ENCODE measurements around the gene NTM. TPM values are rescaled to one million over a fixed set of nuclear protein-coding genes. Genes with fewer than 3 reads are reported as not detected.

NTM gene
- total RNA-seq, 4 donors from 2014 or later, result 0.78 to 1.1 (median 0.88) TPM; not detected in 1

- H3K4me3 ChIP-seq (replicated peaks in 1 of 3), result no peak overlapping the region
- TF ChIP-seq POLR2A (IDR thresholded peaks at IDR 0.05) (no peak), CTCF (IDR thresholded peaks at IDR 0.05) (no peak)
- H3K36me3 ChIP-seq, result no peaks in the 10 kb centered on the region
- no peaks in the 10 kb centered on the region for H3K4me1 ChIP-seq
- peaks cover 2% of the 10 kb centered on the region for H3K27me3 ChIP-seq
- H3K9me3 ChIP-seq, result no peaks in the 10 kb centered on the region
- DNase-seq, result no peak
- intact Hi-C loops (cut with DNase I), result no loop called here
- whole genome bisulfite sequencing, 2 donors, result 48 to 57% methylated on average over 6 of the region's 7 CpGs
- H3K27ac ChIP-seq, result no peak overlapping the region
Measured at GRCh38 chr11:131591051-131591461, 220.6 kb downstream of the NTM start.

DNA sequence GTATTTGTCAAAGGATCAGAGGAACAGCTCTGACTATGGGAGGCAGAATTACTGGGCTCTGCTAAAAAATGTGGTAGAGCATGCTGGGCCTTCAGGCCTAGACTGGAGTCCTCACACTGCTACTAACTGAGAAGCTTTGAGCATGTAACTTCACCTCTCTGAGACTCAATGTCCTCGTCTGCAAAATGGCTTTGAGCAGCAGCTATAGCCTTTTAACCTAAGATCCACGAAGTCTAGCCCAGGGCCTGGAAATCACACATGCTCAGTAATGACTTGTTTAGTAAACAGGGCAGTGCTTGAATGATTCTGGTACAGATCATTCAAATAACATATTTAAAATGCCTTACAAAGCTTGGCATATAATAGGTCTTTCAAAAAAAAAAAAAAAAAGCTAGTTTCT lies 221.7 kb downstream of the NTM start:
- DNase-seq, result no peak
- TF ChIP-seq POLR2A (IDR thresholded peaks at IDR 0.05) (no peak), CTCF (IDR thresholded peaks at IDR 0.05) (no peak)
- H3K9me3 ChIP-seq, result no peaks in the 10 kb centered on the region
- no peak overlapping the region for H3K4me3 ChIP-seq (replicated peaks in 1 of 3)
- no peaks in the 10 kb centered on the region for H3K4me1 ChIP-seq
- no peak overlapping the region for H3K27ac ChIP-seq
- intact Hi-C loops (cut with DNase I), result no loop called here
- WGBS, 2 donors, result 66 to 83% methylated on average over 2 of the region's 2 CpGs
- peaks cover 2% of the 10 kb centered on the region for H3K27me3 ChIP-seq
- H3K36me3 ChIP-seq, result no peaks in the 10 kb centered on the region

DNA sequence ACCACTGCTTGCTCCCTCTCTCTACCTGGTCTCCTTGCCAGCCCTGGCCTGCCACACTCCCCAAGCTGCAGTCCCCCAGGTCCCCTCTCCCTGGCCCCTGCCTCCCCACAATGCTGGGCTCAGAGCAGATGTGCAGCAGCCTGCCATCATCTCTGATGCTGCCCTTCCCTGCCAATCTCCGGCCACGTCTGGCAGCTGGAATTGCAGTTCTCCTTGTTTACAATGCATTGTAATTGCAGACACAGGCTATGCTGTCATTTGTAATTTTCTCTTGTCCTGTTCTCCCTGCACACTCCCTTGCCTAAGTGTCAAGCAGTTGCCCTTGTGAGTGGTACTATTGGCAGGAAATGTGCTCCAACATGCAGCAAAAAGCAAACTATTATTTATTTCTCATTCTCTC lies 222.3 kb downstream of the NTM start:
- H3K9me3 ChIP-seq, result no peaks in the 10 kb centered on the region
- peaks cover 2% of the 10 kb centered on the region for H3K27me3 ChIP-seq
- H3K36me3 ChIP-seq, result no peaks in the 10 kb centered on the region
- TF ChIP-seq CTCF (IDR thresholded peaks at IDR 0.05) (no peak), POLR2A (IDR thresholded peaks at IDR 0.05) (no peak)
- no peak for DNase-seq
- no peak overlapping the region for H3K27ac ChIP-seq
- WGBS, 2 donors, result 74 to 80% methylated on average over 2 of the region's 2 CpGs
- intact Hi-C loops (cut with DNase I), result no loop called here
- no peaks in the 10 kb centered on the region for H3K4me1 ChIP-seq
- no peak overlapping the region for H3K4me3 ChIP-seq (replicated peaks in 1 of 3)

DNA sequence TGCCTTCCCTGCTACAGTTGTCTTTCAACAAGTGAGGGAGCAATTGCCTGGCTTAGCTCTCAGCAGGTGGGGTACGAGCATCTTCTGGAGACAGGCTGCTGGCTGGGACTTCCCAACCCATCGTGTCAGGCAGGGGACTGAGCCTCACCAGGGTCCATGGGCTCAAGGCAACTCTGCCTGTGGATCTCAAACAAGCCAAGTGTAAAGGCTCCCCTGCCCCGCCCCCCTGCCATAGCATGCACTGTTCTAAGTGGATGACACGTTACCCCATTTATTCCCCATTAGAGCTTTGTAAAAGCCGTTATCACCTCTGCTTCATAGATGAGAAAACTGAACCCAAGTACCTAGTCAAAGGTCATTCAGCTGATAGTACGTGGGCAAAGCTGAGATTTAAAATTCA lies 222.9 kb downstream of the NTM start:
- TF ChIP-seq CTCF (IDR thresholded peaks at IDR 0.05) (no peak), POLR2A (IDR thresholded peaks at IDR 0.05) (no peak)
- no peak for DNase-seq
- 64 to 66% methylated on average over 6 of the region's 6 CpGs for WGBS, 2 donors

GRCh38 chr11:131595797-131596196 lies 225.4 kb downstream of the NTM start:
- Histone ChIP-seq H3K4me3 (replicated peaks in 1 of 3) (no peak overlapping the region), H3K36me3 (no peaks in the 10 kb centered on the region), H3K27me3 (no peaks in the 10 kb centered on the region), H3K27ac (no peak overlapping the region), H3K4me1 (no peaks in the 10 kb centered on the region), H3K9me3 (no peaks in the 10 kb centered on the region)
- intact Hi-C loops (cut with DNase I), result no loop called here
- no peak for DNase-seq
- 48 to 54% methylated on average over 4 of the region's 4 CpGs for WGBS, 2 donors
- TF ChIP-seq CTCF (IDR thresholded peaks at IDR 0.05) (no peak), POLR2A (IDR thresholded peaks at IDR 0.05) (no peak)

More for the DNA sequence above, 222.9 kb downstream of the NTM start:
- Histone ChIP-seq H3K4me3 (replicated peaks in 1 of 3) (no peak overlapping the region), H3K27ac (no peak overlapping the region), H3K27me3 (peaks cover under 1% of the 10 kb centered on the region), H3K4me1 (no peaks in the 10 kb centered on the region), H3K9me3 (no peaks in the 10 kb centered on the region), H3K36me3 (no peaks in the 10 kb centered on the region)
- intact Hi-C loops (cut with DNase I), result no loop called here
